Liver (tissue), 9 donors: Measurements from ENCODE around the gene VSTM2L. TPM values are rescaled to one million over a fixed set of nuclear protein-coding genes. Genes with fewer than 3 reads are reported as not detected.
A peak's percentile ranks its signal among the peaks of the same experiment; 100 is the strongest.

ENCODE experiments used
- DNase-seq: peaks from one replicate; pipeline ENCODE4 v3.0.0-alpha.2; 2017; ENCODE audit warnings: low spot score
- H3K27ac ChIP-seq, 2 donors: one replicate each; pipeline ENCODE4 v1.7.0; 2013; ENCODE audit warnings: inconsistent platforms in 2 of 2, low read length in 2 of 2, control low read depth in 1 of 2, low read depth in 1 of 2, mild to moderate bottlenecking in 1 of 2
- H3K27me3 ChIP-seq, 4 donors: one replicate each; pipeline versions ENCODE4 v1.6.1 to v1.7.0; 2013; ENCODE audit warnings: low read length in 3 of 4, inconsistent platforms in 1 of 4, mild to moderate bottlenecking in 1 of 4, moderate library complexity in 1 of 4; ENCODE audit not compliant: control insufficient read depth in 4 of 4, insufficient read depth in 4 of 4
- H3K36me3 ChIP-seq, 4 donors: one replicate each; pipeline versions ENCODE4 v1.6.1 to v1.7.0; 2013; ENCODE audit warnings: low read length in 3 of 4, mild to moderate bottlenecking in 3 of 4, low read depth in 1 of 4, moderate library complexity in 1 of 4; ENCODE audit not compliant: control insufficient read depth in 4 of 4, insufficient read depth in 3 of 4
- H3K4me1 ChIP-seq, 4 donors: one replicate each; pipeline versions ENCODE4 v1.6.1 to v1.7.0; 2013; ENCODE audit warnings: low read length in 3 of 4, mild to moderate bottlenecking in 3 of 4, moderate library complexity in 1 of 4; ENCODE audit not compliant: control insufficient read depth in 4 of 4, insufficient read depth in 4 of 4
- H3K4me3 ChIP-seq, 3 donors: one replicate each; pipeline versions ENCODE4 v1.6.1 to v1.7.0; 2013; ENCODE audit warnings: low read length in 3 of 3, control low read depth in 1 of 3, low read depth in 1 of 3, mild to moderate bottlenecking in 1 of 3
- H3K9ac ChIP-seq, 2 donors: one replicate each; pipeline ENCODE4 v1.7.0; 2013; ENCODE audit warnings: low read length in 2 of 2, mild to moderate bottlenecking in 2 of 2, moderate library complexity in 2 of 2, control low read depth in 1 of 2, low read depth in 1 of 2
- H3K9me3 ChIP-seq, 4 donors: one replicate each; pipeline versions ENCODE4 v1.6.1 to v1.7.0; 2013; ENCODE audit warnings: low read length in 3 of 4; ENCODE audit not compliant: control insufficient read depth in 4 of 4
- ATF3 ChIP-seq: IDR thresholded peaks from 2 replicates; pipeline ENCODE4 v1.6.1; 2016; ENCODE audit warnings: antibody characterized with exemption
- CTCF ChIP-seq: fragments of 150-350 bp; IDR thresholded peaks from 2 replicates; pipeline ENCODE4 v1.5.1; 2017; ENCODE audit warnings: improper control_type of control experiment, low read depth, low read length; ENCODE audit not compliant: missing input control
- EGR1 ChIP-seq, 2 donors: IDR thresholded peaks; 2 replicates each; pipeline ENCODE4 v1.6.1; 2016 to 2018; ENCODE audit warnings: antibody characterized with exemption in 2 of 2, low read depth in 2 of 2
- FOXA1 ChIP-seq: IDR thresholded peaks from 2 replicates; pipeline ENCODE4 v1.6.1; 2016; ENCODE audit warnings: antibody characterized with exemption
- FOXA2 ChIP-seq: IDR thresholded peaks from 2 replicates; pipeline ENCODE4 v1.6.1; 2016; ENCODE audit warnings: antibody characterized with exemption
- HNF4A ChIP-seq, 2 donors: conservative IDR thresholded peaks; 2 replicates each; pipeline ENCODE4 v1.6.1; 2016; ENCODE audit warnings: antibody characterized with exemption in 2 of 2, mild to moderate bottlenecking in 2 of 2
- HNF4G ChIP-seq: IDR thresholded peaks from 2 replicates; pipeline ENCODE4 v1.6.1; 2016; ENCODE audit warnings: antibody characterized with exemption
- JUND ChIP-seq, 2 donors: IDR thresholded peaks; 2 replicates each; pipeline ENCODE4 v1.6.1; 2016; ENCODE audit warnings: antibody characterized with exemption in 2 of 2
- RAD21 ChIP-seq, 2 donors: IDR thresholded peaks; 2 replicates each; pipeline ENCODE4 v1.6.1; 2016; ENCODE audit warnings: antibody characterized with exemption in 2 of 2, mild to moderate bottlenecking in 2 of 2
- RXRA ChIP-seq, 2 donors: IDR thresholded peaks; 2 replicates each; pipeline ENCODE4 v1.6.1; 2017 to 2018; ENCODE audit warnings: antibody characterized with exemption in 2 of 2, mild to moderate bottlenecking in 1 of 2
- SP1 ChIP-seq: IDR thresholded peaks from 2 replicates; pipeline ENCODE4 v1.6.1; 2018; ENCODE audit warnings: antibody characterized with exemption, mild to moderate bottlenecking
- TAF1 ChIP-seq: conservative IDR thresholded peaks from 2 replicates; pipeline ENCODE4 v1.6.1; 2016; ENCODE audit warnings: antibody characterized with exemption, mild to moderate bottlenecking
- ZBTB33 ChIP-seq: IDR thresholded peaks from 2 replicates; pipeline ENCODE4 v1.6.1; 2016; ENCODE audit warnings: antibody characterized with exemption
- WGBS: extraction: QIAGEN DNeasy Blood & Tissue Kit; methylation state at CpG from one replicate; pipeline ENCODE4 v1.1.7; 2013; 5-methylcytosine and 5-hydroxymethylcytosine counted together
- polyA plus RNA-seq, 2 donors: library from polyadenylated mRNA; stranded (reverse) in 1 of 2; unstranded in 1 of 2; fragments of 200-250 nt in 1 of 2; fragments of >200 nt in 1 of 2; fragmentation: Nextera tagmentation in 1 of 2; extraction: Ambion mirVana in 1 of 2; gene quantifications; one replicate each; pipeline versions ENCODE4 v1.2.1 to v1.2.3, GENCODE V29; 2013 to 2015
- total RNA-seq, 2 donors: library from RNA; depleted of rRNA; stranded (reverse); fragments of >200 nt; gene quantifications; one replicate each; pipeline ENCODE4 v1.2.3, GENCODE V29; 2014
- TF ChIP-seq, protein P1 (sequence below): IDR thresholded peaks from 2 replicates; pipeline ENCODE4 v1.6.1; 2016; ENCODE audit warnings: antibody characterized with exemption
- donor health status: healthy.
- donor health status: healthy.
- donor health status: healthy.
- donor health status: healthy.
- donor health status: healthy.

Gene VSTM2L
- total and polyA plus RNA-seq, 4 donors, result 0.31 to 0.79 (median 0.56) TPM

DNA sequence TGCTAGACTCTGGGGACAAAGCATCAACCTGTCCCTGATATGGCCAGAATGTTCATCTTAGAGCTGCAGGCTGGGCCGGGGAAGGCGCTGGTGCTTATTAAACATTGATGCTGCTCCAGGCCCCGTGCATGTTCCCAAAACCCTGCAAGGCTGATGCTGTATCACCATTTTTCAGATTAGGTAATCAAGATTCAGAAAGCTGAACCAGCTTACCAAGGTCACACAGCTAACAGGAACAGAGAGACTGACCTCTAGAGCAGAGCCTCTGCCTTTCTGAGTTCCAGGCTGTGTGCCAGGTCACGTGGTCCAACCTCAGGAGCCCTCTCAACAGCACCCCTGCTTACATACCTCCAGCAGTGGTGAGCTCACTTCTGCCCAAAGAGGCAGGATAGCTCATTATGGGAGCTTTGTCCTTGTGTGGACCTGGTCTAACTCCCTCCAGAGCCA is 16.1 kb upstream of the VSTM2L start:
- 57% methylated on average over 4 of the region's 4 CpGs for WGBS

DNA sequence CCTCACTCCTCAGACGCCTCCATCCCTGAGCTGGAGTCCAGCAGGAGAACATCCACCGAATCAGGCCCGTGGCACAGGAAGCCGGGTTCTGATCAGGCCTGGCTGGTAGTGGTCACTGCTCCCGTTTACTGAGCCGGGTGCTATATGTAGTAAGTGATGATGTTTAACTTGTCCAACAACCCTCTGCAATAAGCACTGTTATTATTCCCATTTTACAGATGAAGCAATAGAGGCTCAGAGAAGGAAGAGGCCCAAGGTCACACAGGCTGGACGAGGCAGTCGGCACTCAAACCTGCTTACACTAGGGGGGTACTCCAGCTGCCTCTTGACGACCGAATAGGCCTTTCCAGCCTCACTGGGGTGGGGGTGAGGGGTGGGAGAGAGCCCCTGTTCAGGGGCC is 14.3 kb upstream of the VSTM2L start:
- no peak overlapping the region for H3K4me3 ChIP-seq
- TF ChIP-seq SP1 (no peak), HNF4A (conservative IDR thresholded peaks at IDR 0.05) (no peak), RXRA (IDR thresholded peaks at IDR 0.05) (no peak), FOXA1 (no peak), FOXA2 (no peak), CTCF (no peak), ATF3 (no peak), HNF4G (no peak), JUND (IDR thresholded peaks at IDR 0.05) (no peak)
- H3K36me3 ChIP-seq, result no peaks in the 10 kb centered on the region
- H3K27me3 ChIP-seq, result no peaks in the 10 kb centered on the region
- WGBS, result 95% methylated on average over 10 of the region's 10 CpGs
- H3K27ac ChIP-seq, result no peak overlapping the region
- H3K9me3 ChIP-seq, result no peaks in the 10 kb centered on the region
- no peak for DNase-seq
- no peak overlapping the region for H3K9ac ChIP-seq
- peaks cover 0 to 13% (median 9%) of the 10 kb centered on the region in 4 donors for H3K4me1 ChIP-seq

More for the DNA sequence above, 16.1 kb upstream of the VSTM2L start:
- TF ChIP-seq HNF4G (no peak), RAD21 (IDR thresholded peaks at IDR 0.05) (peak in 1 of 2 donors; percentile 18), CTCF (no peak), HNF4A (conservative IDR thresholded peaks at IDR 0.05) (no peak), RXRA (IDR thresholded peaks at IDR 0.05) (peak; percentile 47 to 63), FOXA2 (no peak), ZBTB33 (no peak), ATF3 (no peak), EGR1 (IDR thresholded peaks at IDR 0.05; ENCODE audit: low read depth in 2 of 2) (no peak), SP1 (no peak), JUND (IDR thresholded peaks at IDR 0.05) (no peak), TAF1 (no peak)
- TF ChIP-seq, protein P1, sequence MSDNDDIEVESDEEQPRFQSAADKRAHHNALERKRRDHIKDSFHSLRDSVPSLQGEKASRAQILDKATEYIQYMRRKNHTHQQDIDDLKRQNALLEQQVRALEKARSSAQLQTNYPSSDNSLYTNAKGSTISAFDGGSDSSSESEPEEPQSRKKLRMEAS, result no peak
- H3K9ac ChIP-seq, result no peak overlapping the region
- peaks cover 0 to 13% (median 9%) of the 10 kb centered on the region in 4 donors for H3K4me1 ChIP-seq
- no peaks in the 10 kb centered on the region for H3K9me3 ChIP-seq
- H3K4me3 ChIP-seq, result no peak overlapping the region
- H3K36me3 ChIP-seq, result no peaks in the 10 kb centered on the region
- no peaks in the 10 kb centered on the region for H3K27me3 ChIP-seq
- no peak for DNase-seq
- H3K27ac ChIP-seq, result no peak overlapping the region
